Activated CD8-positive, alpha-beta memory T cell treated with anti-CD3 and anti-CD28 coated beads, Interleukin-2, amount 50 U/mL, for 48 hours (primary cell): Measurements from ENCODE around the gene CCIN.
"Not testable (repeated sequence)": the region's sequence is repeated elsewhere in the genome, so short reads cannot be mapped to it uniquely, and the experiment has no call there.

ENCODE experiments used
- DNase-seq: peaks from one replicate; pipeline ENCODE4 v3.0.0-alpha.2; 2020

Gene CCIN

DNA sequence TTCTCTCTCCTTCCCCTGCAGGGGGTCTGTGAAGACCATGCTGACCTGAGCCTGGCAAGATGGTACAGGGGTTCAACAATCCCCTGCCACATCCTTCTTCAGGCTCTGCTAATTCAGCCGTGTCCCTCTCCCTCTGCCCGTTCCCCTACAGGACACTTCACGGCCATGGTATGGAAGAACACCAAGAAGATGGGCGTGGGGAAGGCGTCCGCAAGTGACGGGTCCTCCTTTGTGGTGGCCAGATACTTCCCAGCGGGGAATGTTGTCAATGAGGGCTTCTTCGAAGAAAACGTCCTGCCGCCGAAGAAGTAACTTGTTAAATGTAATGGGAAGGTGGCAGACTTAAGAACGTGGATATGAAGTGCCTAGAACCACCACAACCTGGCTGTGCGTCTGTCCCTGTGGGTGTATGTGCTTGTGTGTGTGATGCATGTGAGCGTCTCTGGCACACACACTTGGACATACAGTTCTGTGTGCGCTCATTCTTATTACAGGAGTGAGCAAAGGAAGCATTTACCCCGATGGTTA is 6.9 kb upstream of the CCIN start:
- DNase-seq: no peak

DNA sequence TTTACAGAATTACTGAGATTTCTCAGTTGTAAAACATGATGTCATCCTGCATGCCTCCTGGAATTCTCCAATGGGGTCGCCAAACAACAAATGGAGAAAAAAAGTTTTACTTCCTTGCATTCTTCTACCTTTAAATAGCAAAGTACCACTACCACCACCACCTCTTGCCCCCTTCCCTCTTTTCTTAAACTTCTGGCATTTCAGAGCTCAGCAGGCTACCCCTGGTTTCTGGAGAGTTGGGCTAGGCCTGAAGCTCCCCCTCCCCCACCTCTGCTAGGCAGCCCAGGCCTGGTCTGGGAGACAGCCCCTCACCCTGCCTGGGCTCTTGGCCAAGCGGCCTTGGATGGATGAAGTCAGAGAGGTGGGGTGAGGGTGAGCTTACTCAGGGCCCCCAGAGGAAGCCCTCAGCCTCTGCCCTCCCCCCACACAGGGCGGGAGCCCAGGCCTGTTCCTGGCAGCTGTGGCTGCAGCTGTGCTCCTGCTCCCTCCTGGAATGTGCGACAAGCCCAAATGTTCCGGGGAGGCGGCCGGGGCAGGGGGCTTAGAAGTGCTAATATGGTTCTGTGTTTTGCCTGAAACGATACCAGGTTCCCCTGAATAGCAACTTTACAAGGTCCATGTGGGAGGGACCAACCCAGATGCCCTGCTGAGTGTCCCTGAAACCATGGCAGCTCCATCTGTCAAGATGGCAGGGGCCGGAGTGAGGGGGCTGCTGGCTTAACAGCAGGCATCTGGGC is 6.0 kb upstream of the CCIN start:
- no peak for DNase-seq

DNA sequence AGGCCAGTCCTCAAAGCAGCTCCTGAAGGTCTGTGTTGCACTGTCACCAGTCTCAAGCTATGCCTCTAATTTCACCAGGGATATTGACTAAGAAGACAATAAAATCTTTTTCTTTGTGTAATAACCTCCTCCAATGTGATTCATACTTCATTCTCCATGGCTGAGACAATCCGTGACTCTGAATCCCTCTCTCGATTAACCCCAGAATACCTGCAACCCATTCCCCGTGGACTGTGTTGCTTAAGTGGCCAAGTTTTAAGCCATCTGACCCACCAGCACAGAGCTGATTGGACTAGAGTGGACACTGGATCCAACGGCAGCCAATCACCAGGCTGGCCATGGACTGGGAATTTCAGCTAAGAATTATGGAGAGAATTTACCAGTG is 5.4 kb upstream of the CCIN start:
- DNase-seq: no peak

DNA sequence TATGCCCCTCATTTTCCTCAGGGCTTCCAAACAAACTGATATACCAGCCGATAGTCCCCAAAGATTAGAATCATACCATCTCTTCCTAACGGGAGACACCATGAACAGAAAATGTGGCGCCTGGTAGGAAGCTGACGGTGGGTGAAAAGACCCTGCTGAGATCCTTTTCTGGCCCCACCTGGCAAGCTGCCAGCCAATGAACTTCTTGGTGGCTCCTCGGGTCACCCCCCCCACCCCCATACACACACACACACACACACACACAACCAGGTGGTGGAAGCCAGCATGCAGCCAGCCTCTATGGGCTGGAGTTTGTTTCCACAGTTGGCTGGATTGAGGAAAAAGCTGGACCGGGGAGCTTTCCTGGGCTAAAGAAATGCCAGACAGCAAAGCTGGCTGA is 4.8 kb upstream of the CCIN start:
- no peak for DNase-seq

DNA sequence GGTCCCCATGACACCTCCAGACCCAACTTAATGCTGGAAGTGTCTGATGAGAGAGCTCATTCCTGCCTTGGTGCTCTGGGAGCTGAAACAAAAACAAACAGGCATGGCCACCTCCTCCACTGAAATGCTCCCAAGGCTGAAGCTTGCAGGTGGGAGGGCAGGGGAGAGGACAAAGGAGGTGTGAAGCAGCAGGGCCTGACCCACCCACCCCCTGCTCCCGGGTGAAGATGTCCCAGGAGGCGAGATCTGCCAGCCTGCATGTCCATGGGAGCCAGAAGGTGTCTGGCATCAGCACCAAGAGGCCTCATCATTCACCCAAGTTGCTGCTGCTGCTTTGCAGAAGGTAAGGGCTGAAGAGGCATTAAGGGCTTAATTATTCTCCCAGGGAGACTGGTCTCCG is 4.2 kb upstream of the CCIN start:
- no peak for DNase-seq

DNA sequence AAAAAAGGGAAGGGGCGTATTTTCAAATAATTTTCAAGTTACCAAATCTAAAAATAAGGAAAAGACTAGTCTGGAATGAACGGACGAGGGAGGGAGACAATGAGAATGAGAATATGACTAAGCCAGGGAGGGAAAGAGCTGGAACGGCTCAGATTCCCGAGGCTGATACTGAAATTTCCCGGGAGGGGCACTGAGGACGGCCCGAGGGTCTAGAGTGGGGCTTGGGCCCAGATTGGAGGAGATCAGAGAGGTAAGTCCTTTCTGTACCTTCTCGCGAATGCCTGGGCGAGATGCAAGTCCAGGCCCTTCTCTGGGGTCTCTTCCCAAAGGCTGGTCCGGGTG is 3.4 kb upstream of the CCIN start:
- DNase-seq: no peak

DNA sequence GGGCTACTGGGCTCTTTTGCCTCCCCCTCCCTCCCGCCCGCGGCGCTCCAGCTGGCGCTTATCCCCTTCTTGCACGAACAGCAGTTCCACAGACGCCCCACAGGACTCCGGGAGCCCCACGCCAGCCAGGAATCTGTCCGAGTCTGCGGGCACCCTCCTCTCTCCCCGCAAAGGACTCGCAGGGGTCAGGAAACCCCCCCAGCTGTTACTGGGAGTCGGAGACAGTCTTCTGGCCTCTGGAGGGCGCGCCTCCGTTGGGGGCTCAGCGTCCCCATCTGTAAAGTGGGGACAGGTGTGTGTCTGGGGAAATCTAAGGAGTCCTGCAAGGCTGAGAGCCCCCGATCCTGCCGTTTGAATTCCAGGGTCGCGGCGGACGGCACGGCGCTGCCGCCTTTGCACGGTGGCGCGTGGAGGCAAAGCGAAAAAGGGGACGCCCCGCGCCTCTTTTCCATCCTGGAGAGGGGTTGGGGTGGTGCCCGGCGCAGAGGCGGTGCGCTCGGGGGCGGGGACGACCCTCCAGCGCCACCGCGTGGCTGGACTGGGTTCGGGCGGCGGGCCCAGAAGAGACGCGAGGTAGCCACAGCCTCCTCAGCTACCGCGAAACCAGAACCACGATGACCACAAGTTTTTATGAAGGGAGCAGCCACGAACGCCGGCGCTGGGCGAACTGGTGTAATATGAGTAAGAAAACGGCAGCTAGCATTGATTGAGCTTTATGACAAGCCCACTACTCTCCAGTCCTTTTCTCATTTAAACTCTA is 2.8 kb upstream of the CCIN start:
- DNase-seq: peak; percentile 96

DNA sequence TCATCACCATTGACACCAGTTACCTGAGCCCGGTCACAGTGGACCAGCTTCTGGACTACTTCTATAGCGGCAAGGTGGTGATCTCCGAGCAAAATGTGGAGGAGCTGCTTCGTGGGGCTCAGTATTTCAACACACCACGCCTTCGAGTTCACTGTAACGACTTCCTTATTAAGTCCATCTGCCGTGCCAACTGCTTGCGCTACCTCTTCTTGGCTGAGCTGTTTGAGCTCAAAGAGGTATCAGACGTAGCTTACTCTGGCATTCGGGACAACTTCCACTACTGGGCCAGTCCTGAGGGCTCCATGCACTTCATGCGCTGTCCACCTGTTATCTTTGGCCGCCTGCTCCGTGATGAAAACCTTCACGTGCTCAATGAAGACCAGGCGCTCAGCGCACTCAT is 520 bp downstream of the CCIN start:
- DNase-seq: no peak

DNA sequence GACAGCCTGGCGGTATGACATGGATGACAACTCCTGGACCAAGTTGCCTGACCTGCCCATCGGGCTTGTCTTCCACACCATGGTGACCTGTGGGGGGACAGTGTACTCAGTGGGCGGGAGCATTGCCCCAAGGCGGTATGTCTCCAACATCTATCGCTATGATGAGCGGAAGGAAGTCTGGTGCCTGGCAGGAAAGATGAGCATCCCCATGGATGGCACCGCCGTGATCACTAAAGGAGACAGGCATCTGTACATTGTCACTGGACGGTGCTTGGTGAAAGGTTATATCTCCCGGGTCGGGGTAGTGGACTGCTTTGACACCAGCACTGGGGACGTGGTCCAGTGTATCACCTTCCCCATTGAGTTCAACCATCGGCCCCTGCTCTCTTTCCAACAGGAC is 1.3 kb downstream of the CCIN start:
- DNase-seq: no peak

DNA sequence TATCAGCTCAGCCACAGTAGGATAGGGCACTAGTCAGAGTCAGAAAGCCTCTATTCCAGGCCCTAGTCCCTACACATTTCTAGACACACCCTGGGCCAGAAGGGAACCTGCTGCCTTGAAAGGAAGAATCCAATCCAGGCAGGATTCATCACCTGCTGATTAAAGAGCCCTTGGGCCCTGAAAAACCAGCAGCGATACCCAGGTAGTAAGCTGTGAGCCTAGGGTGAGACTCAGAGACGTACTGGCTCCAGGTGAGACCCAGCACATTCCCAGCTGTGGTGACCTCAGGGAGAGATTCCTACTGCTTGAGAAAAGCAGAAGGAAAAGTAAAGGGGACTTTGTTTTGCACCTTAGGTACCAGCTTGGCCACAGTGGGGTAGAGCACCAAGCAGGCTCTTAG is 4.7 kb downstream of the CCIN start:
- DNase-seq: no peak

DNA sequence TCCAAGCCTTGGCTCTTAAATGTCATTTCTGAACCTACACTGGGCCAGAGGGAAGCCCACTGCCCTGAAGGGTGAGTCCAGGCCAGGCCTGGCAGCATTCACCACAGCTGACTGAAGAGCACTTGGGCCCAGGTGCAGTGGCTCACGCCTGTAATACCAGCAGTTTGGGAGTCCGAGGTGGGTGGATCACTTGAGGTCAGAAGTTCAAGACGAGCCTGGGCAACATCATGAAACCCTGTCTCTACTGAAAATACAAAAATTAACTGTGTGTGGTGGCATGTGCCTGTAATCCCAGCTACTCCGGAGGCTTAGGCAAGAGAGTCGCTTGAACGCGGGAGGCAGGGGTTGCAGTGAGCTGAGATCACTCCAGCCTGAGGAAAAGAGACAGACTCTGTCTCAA is 5.1 kb downstream of the CCIN start:
- DNase-seq: no peak

DNA sequence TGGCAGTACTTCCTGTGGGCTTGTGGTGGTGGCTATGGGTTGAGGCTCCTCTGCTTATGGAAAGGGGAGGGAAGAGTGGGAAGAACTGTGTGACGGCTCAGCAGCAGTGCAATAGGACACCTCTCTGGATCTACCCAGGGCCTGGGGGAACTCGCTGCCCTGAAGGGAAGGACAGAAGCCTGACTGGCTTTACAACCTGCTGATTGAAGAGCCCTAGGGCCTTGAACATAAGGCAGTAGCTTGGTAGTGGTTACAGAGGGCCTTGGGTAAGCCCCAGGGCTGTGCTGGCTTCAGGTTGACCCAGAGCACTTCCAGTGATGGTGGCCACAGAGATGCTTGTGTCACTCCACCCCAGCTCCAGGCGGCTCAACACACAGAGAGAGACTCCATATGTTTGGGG is 5.5 kb downstream of the CCIN start:
- no peak for DNase-seq

DNA sequence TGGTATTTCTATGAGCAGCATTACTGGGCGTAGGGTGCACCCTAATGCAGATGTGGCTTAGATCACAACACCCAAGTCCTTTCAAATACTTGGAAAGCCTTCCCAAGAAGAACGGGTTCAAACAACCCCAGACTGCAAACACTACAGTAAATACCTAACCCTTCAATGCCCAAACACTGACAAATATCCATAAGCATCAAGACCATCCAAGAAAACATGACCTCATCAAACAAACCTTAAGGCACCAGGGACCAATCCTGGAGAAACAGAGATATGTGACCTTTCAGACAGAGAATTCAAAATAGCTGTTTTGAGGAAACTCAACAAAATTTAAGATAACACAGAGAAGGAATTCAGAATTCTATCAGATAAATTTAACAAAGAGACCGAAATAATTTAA is 6.0 kb downstream of the CCIN start:
- not testable (repeated sequence) for DNase-seq

DNA sequence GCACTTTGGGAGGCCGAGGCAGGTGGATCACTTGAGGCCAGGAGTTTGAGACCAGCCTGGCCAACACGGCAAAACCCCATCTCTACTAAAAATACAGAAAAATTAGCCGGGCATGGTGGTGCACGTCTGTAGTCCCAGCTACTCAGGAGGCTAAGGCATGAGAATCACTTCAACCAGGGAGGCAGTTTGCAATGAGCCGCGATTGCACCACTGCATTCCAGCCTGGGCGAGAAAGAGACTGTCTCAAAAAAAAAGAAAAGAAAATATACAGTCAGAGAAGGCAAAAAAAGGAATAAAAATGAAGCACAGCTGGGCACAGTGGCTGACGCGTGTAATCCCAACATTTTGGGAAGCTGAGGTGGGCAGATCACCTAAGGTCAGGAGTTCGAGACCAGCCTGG is 7.3 kb downstream of the CCIN start:
- DNase-seq: not testable (repeated sequence)

DNA sequence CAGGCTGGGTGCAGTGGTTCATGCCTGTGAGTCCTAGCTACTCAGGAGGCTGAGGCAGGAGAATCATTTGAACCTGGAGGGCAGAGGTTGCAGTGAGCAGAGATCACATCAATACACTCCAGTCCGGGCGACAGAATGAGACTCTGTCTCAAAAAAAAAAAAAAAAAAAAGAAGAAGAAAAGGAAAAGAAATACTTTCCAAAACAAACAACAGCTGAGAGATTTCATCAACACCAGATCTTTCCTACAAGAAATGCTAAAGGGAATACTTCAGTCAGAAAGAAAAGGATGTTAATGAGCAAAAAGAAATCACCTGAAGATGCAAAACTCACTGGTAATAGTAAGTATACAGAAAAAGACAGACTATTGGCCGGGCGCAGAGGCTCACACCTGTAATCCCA is 8.4 kb downstream of the CCIN start:
- DNase-seq: no peak

DNA sequence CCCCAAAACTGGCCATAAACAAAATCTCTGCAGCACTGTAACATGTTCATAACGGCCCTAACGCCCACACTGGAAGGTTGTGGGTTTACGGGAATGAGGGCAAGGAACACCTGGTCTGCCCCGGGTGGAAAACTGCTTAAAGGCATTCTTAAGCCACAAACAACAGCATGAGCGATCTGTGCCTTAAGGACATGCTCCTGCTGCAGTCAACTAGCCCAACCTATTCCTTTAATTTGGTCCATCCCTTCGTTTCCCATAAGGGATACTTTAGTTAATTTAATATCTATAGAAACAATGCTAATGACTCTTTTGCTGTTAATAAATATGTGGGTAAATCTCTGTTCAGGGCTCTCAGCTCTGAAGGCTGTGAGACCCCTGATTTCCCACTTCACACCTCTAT is 11.1 kb downstream of the CCIN start:
- not testable (repeated sequence) for DNase-seq

DNA sequence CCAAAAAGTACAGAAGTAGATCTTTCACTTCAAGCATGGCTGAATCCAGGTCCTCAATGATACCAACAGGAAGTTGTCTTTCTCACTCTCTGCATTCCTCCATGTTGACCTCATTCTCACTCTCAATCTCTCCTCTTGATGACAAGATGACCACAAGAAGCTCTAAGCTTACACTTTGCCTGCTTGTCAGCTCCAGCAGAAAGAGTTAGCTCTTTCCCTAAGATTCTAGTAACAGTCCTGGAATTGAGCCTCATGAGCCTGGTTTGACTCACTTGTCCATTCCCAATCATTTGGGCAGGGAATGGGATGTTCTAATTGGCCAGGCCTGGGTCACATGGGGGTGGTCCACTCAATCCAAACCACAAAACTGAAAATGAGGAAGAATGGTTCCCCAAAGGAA is 18.2 kb downstream of the CCIN start:
- DNase-seq: no peak

DNA sequence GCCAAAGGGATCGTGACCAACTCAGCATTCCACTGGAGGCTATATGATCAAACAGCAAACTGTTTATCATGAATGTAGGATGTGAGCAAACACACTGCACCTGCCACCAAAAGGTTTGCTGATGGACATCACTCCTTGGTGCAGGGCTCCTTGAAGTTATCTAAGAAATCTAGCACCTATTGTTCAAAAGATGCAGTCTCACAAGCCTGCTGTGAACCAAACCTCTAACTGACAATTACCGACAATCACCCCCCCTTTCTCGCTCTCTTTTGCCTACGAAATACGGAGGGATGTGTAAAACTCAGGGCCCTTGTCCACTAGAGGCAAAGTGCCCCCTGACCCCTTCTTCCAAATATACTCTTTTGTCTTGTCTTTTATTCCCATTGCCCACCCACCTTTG is 19.0 kb downstream of the CCIN start:
- DNase-seq: no peak

DNA sequence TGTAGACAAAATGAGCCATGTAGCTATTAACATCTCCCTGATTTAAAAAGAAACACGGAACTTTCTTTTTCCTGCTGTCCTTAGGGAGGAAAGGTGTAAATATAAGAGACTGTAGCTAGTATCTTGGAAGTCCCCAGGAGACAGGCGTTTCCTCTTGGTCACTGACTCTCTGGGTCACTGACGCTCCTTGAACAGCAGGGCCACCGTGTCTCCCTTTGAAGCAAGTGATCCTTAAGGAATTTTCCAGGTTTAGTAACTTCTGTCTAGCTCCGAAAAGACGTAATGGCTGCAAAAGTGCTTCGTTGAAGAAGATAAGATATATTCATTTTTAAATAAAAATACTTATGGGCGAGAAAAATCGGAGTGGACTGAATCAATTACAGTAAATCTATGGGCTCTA is 20.8 kb downstream of the CCIN start:
- no peak for DNase-seq

DNA sequence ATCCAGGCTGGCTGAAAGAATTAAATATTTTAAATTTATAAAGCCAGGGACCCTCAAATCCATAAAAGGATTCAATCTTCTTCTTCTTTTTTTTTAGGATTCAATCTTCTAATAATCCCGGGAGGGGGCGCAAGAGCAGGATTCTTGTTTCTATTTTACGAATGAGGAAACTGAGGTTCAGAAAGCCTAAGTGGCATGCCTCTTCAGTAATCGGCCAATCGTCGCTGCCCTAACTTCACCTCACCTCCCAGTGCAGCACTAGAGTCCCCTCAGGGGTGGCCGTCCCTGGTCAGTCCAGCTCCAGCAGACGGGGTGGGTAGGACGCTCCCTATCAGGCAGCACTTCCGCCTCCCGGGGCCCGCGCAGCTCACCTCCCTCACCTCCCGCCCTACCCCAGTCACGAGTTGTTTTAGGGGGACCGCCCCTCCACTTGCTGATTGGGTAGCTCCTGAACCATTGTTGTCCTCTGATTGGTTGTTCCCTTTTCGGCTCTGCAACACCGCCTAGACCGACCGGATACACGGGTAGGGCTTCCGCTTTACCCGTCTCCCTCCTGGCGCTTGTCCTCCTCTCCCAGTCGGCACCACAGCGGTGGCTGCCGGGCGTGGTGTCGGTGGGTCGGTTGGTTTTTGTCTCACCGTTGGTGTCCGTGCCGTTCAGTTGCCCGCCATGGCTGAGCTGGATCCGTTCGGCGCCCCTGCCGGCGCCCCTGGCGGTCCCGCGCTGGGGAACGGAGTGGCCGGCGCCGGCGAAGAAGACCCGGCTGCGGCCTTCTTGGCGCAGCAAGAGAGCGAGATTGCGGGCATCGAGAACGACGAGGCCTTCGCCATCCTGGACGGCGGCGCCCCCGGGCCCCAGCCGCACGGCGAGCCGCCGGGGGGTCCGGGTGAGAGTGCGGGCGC is 21.5 kb downstream of the CCIN start, which contains the start of gene CLTA:
CLTA (plus strand) TSS at position 534 of the 902 bp plus-strand sequence; CDS start at position 670, 136 bp downstream.
- peak; percentile 93 for DNase-seq

DNA sequence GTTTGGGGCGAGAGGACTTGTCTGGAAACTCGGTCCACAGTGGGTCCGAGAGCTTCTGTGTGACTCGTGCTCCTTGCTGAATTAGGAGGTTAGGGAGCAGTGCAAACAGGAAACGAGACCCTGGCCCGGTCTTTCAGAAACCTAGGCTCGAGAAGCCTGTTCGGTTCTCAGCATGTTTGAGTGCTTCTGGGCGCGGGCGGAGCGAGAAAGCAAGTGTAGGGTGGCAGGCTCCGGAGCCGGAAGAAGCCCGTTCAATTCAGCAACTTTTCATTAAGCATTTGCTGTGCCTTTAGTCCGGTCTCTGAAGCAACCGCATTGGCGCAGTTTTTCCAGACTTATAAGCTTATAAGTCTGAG is 22.1 kb downstream of the CCIN start:
- peak; percentile 73 for DNase-seq

DNA sequence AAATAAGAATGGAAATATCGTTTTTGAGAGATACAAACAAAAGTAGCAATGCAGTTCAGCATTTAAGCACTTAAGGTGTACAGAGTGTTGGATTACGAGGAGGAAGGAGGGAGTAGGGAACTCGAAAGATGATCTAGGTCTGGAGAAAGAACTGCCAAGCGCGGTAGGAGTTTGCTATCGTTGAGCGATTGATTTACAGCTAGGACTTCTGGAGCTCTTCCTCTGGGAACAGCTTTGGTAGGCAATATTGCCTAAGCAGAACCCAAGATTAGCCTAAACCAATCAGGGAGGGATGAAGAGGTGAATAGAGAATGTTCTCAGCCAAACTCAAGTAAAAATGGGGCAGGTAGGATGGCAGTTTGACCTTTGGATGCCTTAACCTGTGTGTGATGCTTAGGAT is 22.5 kb downstream of the CCIN start:
- no peak for DNase-seq

DNA sequence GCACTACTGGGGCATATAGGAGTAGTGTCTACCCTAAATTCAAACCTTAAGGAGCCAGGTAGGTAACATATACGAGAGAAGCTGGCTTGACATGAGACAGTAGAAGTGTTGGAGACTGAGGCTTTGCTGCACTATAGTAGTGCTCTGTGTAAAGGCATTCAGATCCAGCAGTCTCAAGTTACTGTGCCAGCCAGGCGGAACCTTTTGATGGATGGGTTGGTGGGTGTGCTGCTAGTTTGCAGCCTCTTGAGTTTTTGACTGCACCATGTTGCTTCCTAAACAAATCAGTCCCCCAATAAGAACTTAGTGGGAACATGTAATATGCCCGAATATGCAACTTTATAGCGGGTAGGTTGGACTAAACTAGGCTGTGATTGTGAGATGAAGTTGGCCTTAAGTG is 23.0 kb downstream of the CCIN start:
- no peak for DNase-seq

DNA sequence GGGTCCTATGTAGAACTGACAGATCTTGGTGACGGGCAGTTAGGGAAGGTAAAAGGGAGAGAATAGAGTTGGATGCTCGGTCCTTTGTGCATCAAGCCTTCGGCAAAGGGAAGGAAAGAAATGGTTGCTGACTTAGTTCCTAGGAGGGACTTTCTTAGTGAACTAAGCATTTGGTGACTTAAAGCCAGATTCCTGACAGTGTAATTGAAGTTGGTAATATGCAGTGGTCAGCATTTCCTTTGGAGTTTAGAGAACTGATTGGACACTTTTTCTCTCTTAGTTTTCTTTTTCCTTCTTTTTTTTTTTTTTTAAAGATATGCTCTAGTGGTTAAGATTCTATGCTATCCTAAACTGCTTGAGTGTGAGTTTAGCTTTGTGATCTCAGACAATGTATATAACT is 23.8 kb downstream of the CCIN start:
- DNase-seq: no peak
